Amniotic epithelial cell (primary cell): ENCODE data around the gene MDM4.
A peak's percentile ranks its signal among the peaks of the same experiment; 100 is the strongest.
"Not testable (repeated sequence)": the region's sequence is repeated elsewhere in the genome, so short reads cannot be mapped to it uniquely, and the experiment has no call there.

Experiments used
- DNase-seq: peaks from one replicate; pipeline ENCODE4 v3.0.0-alpha.2; 2010; ENCODE audit warnings: low read depth

Gene MDM4

DNA sequence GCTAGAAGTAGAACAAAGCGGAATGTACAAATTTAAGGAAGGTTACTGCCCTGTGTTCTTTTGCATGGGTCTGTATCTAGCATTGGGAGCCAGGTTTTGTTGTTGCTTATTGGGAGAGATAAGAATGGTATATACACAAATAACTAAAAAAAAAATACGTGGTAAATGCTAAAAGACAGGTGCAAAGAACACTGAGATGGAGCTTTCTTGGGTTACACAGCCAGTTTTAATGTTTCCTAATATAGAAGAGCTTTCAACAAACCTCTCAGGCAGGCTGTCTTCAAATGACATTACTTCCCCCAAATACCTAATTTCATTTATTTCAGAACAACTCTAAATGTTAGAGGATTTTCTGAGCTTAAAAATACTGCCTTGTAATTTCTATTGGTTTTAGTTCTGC is 1.4 kb upstream of the MDM4 start:
- DNase-seq = no peak

DNA sequence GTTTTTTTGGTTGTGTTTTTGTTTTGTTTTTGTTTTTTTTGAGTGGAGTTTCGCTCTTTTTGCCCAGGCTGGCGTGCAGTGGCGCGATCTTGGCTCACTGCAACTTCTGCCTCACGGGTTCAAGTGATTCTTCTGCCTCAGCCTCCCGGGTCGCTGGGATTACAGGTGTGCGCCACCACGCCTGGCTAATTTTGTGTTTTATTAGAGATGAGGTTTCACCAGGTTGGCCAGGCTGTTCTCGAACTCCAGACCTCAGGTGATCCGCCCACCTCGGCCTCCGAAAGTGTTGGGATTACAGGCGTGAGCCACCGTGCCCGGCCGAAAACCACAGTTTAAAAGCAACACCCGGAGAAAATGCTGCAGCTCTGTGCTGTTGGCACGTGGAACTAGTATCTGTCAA is 1.2 kb downstream of the MDM4 start:
- not testable (repeated sequence) for DNase-seq

- peak; percentile 60 for DNase-seq
Observed at GRCh38 chr1:204520834-204521709, 4.9 kb downstream of the MDM4 start.

- DNase-seq = not testable (repeated sequence)
Observed at GRCh38 chr1:204521941-204522521, 5.8 kb downstream of the MDM4 start.

GRCh38 chr1:204523605-204524215 is 7.5 kb downstream of the MDM4 start:
- peak; percentile 18 for DNase-seq

GRCh38 chr1:204524986-204525385 is 8.8 kb downstream of the MDM4 start:
- DNase-seq = no peak

DNA sequence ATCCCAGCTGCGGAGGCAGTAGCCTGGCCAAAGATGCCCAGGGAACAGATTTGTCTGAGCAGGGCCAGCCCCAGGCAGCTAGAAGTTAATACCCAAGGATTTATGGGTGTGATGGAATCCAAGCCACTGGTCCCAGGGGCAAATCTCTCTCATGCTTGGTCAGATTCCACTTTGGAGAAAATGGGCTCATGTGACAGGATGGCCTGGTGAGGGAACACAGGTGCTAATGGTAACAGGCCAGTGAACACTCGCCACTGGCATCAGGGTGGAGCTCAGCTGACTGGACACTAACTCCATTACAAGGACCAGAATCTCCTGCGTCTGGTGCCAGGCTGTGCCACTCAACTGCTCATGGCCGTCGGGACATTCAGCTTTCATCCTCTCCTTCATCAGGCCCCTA is 12.0 kb downstream of the MDM4 start:
- DNase-seq = no peak

- no peak for DNase-seq
Observed at GRCh38 chr1:204528677-204529076, 12.5 kb downstream of the MDM4 start.

DNA sequence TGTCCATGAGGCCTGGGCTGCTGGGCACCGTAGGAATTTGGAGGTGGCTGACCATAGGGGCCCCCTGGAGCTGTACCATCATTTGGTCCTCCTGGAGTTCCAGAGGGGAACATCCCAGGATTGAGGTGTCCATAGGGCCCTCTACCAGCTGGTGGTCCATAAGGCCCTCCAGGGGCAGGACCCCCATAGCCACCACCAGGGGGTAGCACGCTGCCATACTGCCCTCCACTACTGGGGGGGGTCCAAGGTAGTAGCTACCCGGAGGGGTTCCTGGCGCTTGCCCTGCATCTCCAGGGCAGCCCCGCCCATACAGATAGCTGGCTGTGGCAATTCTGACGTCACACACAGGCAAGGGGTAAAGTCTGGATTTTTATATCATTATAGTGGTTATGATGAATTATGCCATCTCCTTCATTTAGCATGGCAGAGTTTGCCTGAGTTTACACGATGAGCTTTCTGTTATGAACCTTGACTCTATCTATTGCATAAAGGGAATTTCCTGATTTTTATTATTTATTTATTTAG is 13.2 kb downstream of the MDM4 start:
- DNase-seq = no peak

DNA sequence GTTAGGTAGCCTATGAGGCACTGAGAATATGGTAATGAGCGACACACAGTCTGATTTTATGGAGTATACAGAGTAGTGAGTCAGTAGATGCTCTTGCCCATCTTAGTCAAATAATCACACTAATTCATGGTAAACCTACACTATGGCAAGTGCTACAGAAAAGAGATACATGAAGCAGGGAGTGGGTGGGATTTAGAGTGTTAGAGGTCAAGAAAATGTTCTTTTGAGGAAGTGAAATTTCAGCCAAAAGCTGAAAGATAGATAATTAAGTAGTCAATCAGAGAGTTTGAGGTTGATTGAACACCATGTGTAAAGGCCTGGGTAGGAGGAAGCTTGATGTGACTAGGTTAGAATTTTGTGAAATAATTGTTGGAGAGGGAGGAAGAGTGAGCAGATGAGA is 14.7 kb downstream of the MDM4 start:
- no peak for DNase-seq

DNA sequence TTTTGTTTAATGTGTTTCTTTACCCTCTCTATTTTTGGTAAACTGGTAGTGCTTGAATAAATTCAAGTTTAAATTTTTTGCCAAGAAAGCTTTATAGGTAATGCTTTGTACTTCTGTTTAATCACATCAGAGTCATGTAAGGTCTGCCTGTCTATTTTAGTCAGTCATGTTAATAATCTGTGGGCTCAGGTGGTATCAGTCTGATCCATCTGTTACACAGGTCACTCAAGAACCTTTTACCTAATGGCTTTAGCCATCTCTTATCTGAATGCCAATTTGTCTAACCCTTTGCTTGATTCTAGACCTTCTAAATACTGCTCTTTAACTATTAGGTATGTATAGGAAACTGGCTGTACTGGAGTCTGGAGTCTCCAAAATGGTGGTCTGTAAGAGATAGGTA is 16.6 kb downstream of the MDM4 start:
- no peak for DNase-seq

- DNase-seq = no peak
Observed at GRCh38 chr1:204541626-204542025, 25.4 kb downstream of the MDM4 start.

DNA sequence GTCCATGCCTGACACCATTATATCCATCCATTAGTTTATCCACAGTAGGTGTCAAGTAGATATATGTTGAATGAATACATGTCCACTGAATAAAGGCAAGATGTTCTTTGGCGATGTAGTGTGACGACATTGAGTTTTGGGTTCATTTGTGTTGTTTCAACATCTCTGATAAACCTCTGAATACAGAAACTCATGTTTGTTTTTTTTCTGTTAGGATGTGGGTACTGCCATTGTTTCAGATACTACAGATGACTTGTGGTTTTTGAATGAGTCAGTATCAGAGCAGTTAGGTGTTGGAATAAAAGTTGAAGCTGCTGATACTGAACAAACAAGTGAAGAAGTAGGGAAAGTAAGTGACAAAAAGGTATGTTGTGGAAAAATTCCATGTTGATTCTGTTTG is 28.1 kb downstream of the MDM4 start:
- DNase-seq = peak; percentile 84

- DNase-seq = peak; percentile 42
Observed at GRCh38 chr1:204545202-204545601, 29.0 kb downstream of the MDM4 start.

- no peak for DNase-seq
Observed at GRCh38 chr1:204545881-204546280, 29.7 kb downstream of the MDM4 start.

DNA sequence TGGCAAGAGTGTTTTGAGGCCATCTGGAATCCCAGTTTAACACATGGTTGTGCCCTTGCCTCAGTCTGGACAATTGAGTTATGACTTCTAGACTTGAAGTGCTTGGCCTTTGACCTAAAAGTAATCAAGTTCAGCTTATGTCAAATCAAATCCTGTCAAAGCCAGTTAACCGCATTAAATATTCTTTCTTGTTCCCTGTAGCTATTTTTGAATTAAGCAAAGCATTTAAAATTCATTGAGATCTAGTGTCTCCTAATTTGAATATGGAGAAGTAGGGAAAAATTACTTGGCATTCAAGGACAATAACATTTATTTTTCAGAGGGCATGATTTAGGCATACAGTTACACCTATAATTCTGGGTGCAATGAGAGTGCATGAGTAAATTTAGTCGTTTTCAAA is 32.1 kb downstream of the MDM4 start:
- DNase-seq = no peak

DNA sequence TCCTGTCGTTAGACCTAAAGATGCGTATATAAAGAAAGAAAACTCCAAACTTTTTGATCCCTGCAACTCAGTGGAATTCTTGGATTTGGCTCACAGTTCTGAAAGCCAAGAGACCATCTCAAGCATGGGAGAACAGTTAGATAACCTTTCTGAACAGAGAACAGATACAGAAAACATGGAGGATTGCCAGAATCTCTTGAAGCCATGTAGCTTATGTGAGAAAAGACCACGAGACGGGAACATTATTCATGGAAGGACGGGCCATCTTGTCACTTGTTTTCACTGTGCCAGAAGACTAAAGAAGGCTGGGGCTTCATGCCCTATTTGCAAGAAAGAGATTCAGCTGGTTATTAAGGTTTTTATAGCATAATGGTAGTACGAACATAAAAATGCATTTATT is 33.1 kb downstream of the MDM4 start:
- DNase-seq = no peak

- DNase-seq = no peak
Observed at GRCh38 chr1:204550926-204551325, 34.7 kb downstream of the MDM4 start.

DNA sequence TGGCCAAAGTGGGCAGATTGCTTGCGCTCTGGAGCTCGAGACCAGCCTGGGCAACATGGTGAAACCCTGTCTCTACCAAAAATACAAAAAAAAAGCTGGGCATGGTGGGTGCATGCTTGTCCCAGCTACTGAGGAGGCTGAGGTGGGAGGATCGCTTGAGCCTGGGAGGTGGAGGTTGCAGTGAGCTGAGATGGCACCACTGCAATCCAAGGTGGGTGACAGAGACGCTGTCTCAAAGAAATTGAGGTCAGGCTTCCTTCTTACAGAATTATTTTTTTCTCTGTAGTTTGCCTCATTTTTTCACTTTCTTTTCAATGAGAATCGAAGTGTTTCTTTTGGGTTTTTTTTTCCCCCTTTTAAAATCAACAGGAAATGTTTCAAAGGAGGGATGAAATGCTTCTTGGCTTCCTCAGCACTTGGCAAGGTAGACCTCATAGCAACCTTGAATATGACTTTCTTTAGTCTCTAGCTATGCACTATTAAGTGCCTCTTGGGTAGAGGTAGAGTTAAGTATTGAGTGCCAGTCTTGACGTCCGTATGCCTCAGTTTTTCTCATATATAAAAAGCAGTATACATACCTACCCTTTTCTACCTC is 40.3 kb downstream of the MDM4 start:
- DNase-seq = no peak

- no peak for DNase-seq
Observed at GRCh38 chr1:204558467-204558866, 42.3 kb downstream of the MDM4 start.

- not testable (repeated sequence) for DNase-seq
Observed at GRCh38 chr1:204560002-204560401, 43.8 kb downstream of the MDM4 start.

- peak; percentile 63 for DNase-seq
Observed at GRCh38 chr1:204560590-204561150, 44.5 kb downstream of the MDM4 start.
